HL-60 (cell line): Measurements from ENCODE around the gene PKP3.

ENCODE experiments used
- CTCF ChIP-seq: IDR thresholded peaks from one replicate; pipeline ENCODE4 v1.5.1; 2011; ENCODE audit warnings: low read length, control low read depth, inconsistent platforms; ENCODE audit not compliant: insufficient read depth
- POLR2AphosphoS5 ChIP-seq: IDR thresholded peaks from 2 replicates; pipeline ENCODE4 v1.6.1; 2012; ENCODE audit warnings: low read depth

- TF ChIP-seq CTCF, result no peak
- no peak for TF ChIP-seq POLR2AphosphoS5
These were observed 31.2 kb upstream of the PKP3 start for GRCh38 chr11:362642-363442.
